Measurements from ENCODE around the gene ARHGAP4. TPM values are rescaled to one million over a fixed set of nuclear protein-coding genes. Genes with fewer than 3 reads are reported as not detected.

ARHGAP4 gene
- total RNA-seq, 4 donors from 2014 or later, result 44.9 to 52.4 (median 49.9) TPM

GRCh38 chrX:153910446-153910845 lies 15.6 kb downstream of the ARHGAP4 start:
- no peaks in the 10 kb centered on the region for H3K27me3 ChIP-seq
- 95% methylated on average over 4 of the region's 22 CpGs; no CpG with 5 or more reads in 1 of the 2 donors for WGBS, 2 donors (ENCODE audit: low coverage in 1 of 2)
- in situ Hi-C loops (cut with MboI; ENCODE audit: low pct_ligation_motif_present in 1 of 4, low pct_unique_long_range_greater_than_20kb in 1 of 4, low sequenced_read_pairs in 3 of 4), result loop anchor here in 1 of 4 donors (25.0 kb wide), 1 partner anchor 98 kb away; no protein-coding TSS in a partner anchor

DNA sequence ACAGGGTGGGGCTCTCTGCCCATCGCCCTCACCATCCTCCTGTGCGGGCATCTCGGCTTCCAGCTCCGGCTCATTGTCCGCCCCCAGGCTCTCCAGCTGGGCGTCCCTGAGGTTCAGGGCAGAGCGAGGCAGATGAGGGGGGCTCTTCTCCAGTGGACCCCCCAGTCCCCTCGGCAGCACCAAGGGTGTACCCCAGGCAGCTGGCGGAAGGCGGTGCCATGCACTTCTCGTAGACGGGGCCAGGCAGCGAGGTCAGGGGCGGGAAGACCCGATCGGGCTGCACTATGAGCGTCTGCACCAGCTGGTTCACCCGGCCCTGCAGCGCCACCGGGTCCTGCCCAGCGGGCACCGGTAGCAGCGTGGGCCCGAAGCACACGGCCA lies 16.1 kb downstream of the ARHGAP4 start:
- TF ChIP-seq POLR2AphosphoS5 (IDR thresholded peaks at IDR 0.05), result no peak
- TF ChIP-seq CTCF (IDR thresholded peaks at IDR 0.05), result no peak
- TF ChIP-seq POLR2A (IDR thresholded peaks at IDR 0.05), result no peak
- TF ChIP-seq EP300 (IDR thresholded peaks at IDR 0.05; ENCODE audit: low read depth), result no peak
- Histone ChIP-seq H3K4me1 (no peaks in the 10 kb centered on the region), H3K27me3 (no peaks in the 10 kb centered on the region), H3K36me3 (no peaks in the 10 kb centered on the region), H3K4me3 (no peak overlapping the region), H3K27ac (no peak overlapping the region), H3K9me3 (no peaks in the 10 kb centered on the region)
- intact Hi-C loops (cut with DNase I; ENCODE audit: low total_unique reads) (no loop called here), in situ Hi-C loops (cut with MboI; ENCODE audit: low pct_ligation_motif_present in 1 of 4, low pct_unique_long_range_greater_than_20kb in 1 of 4, low sequenced_read_pairs in 3 of 4) (loop anchor here in 1 of 4 donors (25.0 kb wide), 1 partner anchor 98 kb away; no protein-coding TSS in a partner anchor)
- 93 to 95% methylated on average over 11 to 24 of the region's 25 CpGs for WGBS, 2 donors (ENCODE audit: low coverage in 1 of 2)
- DNase-seq, result no peak

More at GRCh38 chrX:153910446-153910845, 15.6 kb downstream of the ARHGAP4 start:
- DNase-seq, result no peak
- Histone ChIP-seq H3K4me1 (no peaks in the 10 kb centered on the region), H3K27ac (no peak overlapping the region), H3K9me3 (no peaks in the 10 kb centered on the region), H3K4me3 (no peak overlapping the region), H3K36me3 (no peaks in the 10 kb centered on the region)
- intact Hi-C loops (cut with DNase I; ENCODE audit: low total_unique reads), result no loop called here
- no peak for TF ChIP-seq POLR2AphosphoS5 (IDR thresholded peaks at IDR 0.05)
- TF ChIP-seq POLR2A (IDR thresholded peaks at IDR 0.05), result no peak
- TF ChIP-seq CTCF (IDR thresholded peaks at IDR 0.05), result no peak
- no peak for TF ChIP-seq EP300 (IDR thresholded peaks at IDR 0.05; ENCODE audit: low read depth)

DNA sequence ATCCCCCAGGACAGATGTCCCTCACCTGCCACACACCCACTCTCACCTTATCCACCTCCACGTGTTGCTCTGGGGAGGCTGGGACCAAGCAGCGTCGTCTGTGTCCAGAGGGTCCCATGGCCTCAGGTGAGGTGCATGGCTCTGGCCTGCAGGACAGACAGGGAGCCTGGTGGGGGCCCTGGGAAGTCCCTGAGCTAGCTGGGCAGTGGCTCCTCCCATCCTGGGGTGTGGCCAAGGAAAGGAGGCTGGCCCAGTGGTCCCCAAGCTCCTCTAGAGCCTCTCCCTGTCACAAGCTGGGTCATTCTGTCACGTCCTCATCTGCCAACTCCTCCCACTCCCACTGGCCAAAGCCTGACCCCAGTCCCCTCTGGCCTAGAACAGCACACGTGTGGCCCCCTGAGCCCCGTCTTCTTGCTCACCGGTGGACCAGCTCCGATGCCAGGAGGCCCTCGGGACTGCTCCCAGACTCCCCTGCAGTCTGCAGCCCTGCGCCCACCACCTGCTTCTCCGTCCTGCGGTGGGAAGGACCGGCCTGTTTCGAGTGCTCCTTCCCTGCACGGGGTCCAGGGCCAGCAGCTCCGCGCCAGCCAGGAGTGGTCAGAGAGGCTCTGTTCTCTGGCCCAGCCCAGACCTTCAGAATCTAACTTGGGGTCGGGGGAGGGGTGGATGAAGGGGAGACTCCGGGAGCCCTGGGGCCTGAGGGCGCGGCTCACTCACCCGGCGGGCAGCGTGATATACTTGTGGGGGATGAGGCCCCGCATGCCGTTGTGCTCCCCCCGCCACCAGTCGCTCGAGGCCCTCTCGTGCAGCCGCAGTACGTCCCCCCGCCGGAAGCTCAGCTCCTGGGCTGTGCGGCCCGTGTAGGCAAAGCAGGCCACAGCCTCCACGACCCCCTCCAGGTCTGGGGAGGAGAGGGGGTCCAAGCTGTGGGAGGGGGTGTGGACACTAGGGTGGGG lies 16.8 kb downstream of the ARHGAP4 start:
- intact Hi-C loops (cut with DNase I; ENCODE audit: low total_unique reads) (no loop called here), in situ Hi-C loops (cut with MboI; ENCODE audit: low pct_ligation_motif_present in 1 of 4, low pct_unique_long_range_greater_than_20kb in 1 of 4, low sequenced_read_pairs in 3 of 4) (loop anchor here in 1 of 4 donors (25.0 kb wide), 1 partner anchor 97 kb away; no protein-coding TSS in a partner anchor)
- Histone ChIP-seq H3K4me1 (peaks cover 0 to 3% (median under 1%) of the 10 kb centered on the region in 4 donors), H3K4me3 (no peak overlapping the region), H3K27me3 (no peaks in the 10 kb centered on the region), H3K27ac (no peak overlapping the region), H3K36me3 (no peaks in the 10 kb centered on the region), H3K9me3 (no peaks in the 10 kb centered on the region)
- DNase-seq, result no peak
- TF ChIP-seq EP300 (IDR thresholded peaks at IDR 0.05; ENCODE audit: low read depth) (no peak), POLR2AphosphoS5 (IDR thresholded peaks at IDR 0.05) (no peak), POLR2A (IDR thresholded peaks at IDR 0.05) (no peak), CTCF (IDR thresholded peaks at IDR 0.05) (no peak)
- WGBS, 2 donors (ENCODE audit: low coverage in 1 of 2), result 83% methylated on average over 37 of the region's 37 CpGs; no CpG with 5 or more reads in 1 of the 2 donors

DNA sequence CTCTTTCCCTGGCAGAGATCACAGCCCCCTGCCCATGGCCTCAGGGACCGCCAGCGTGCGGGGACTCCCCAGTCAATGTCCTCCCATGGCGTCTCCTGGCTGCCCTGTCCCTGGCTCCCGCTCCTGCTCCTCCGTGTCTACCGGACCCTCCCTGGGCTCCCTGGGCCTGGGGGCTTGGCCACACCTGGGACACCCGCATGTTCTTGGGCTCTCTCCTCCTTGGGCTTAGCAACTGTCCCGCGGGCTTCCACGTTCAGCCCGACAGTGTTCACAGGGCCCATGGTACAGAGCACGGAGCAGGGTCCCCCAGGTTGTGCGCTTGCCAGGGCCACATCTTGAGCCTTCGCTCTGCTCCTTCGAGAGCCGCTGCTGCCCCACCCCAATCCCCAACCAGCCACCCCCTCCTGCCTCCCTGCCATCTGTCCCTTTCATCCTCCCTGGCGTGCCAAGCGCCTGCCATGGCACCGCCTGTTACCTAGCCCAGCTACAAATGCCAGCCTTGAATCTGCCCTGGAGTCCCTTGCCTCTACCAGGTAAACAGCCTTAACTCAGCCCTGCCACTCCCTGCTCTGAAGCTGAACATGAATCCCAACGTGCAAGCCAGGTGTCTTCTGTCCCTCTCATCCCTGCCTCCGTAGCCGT lies 17.7 kb downstream of the ARHGAP4 start:
- no peak for TF ChIP-seq POLR2A (IDR thresholded peaks at IDR 0.05)
- no peak for TF ChIP-seq CTCF (IDR thresholded peaks at IDR 0.05)
- TF ChIP-seq EP300 (IDR thresholded peaks at IDR 0.05; ENCODE audit: low read depth), result no peak
- no peak for TF ChIP-seq POLR2AphosphoS5 (IDR thresholded peaks at IDR 0.05)
- H3K4me1 ChIP-seq, result peaks cover 0 to 12% (median 2%) of the 10 kb centered on the region in 4 donors
- no peak overlapping the region for H3K27ac ChIP-seq
- in situ Hi-C loops (cut with MboI; ENCODE audit: low pct_ligation_motif_present in 1 of 4, low pct_unique_long_range_greater_than_20kb in 1 of 4, low sequenced_read_pairs in 3 of 4), result loop anchor here in 1 of 4 donors (25.0 kb wide), 1 partner anchor 96 kb away; no protein-coding TSS in a partner anchor
- H3K4me3 ChIP-seq, result no peak overlapping the region
- WGBS, 2 donors (ENCODE audit: low coverage in 1 of 2), result 92% methylated on average over 23 of the region's 23 CpGs; no CpG with 5 or more reads in 1 of the 2 donors
- intact Hi-C loops (cut with DNase I; ENCODE audit: low total_unique reads), result no loop called here
- no peak for DNase-seq
- no peaks in the 10 kb centered on the region for H3K9me3 ChIP-seq
- H3K36me3 ChIP-seq, result no peaks in the 10 kb centered on the region
- H3K27me3 ChIP-seq, result no peaks in the 10 kb centered on the region
